A549 (cell line): ENCODE data around the gene TLCD2. TPM values are rescaled to one million over a fixed set of nuclear protein-coding genes. Genes with fewer than 3 reads are reported as not detected.

ENCODE experiments used
- ATAC-seq, 2 experiments: fragments of 200-7000 bp in 1 of 2; fragments of >200 bp in 1 of 2; cut with Nextera tagmentation in 1 of 2; cut with Tn5 transposase in 1 of 2; 3 replicates each; pipeline versions ENCODE4 v1.8.0 to v1.9.1; 2018 to 2020; ENCODE audit warnings: mild to moderate bottlenecking in 1 of 2, moderate library complexity in 1 of 2
- CTCF ChIA-PET: fragments of 300-600 bp; sonication (Branson Sonifier 250); formaldehyde crosslinking; extraction: SDS; loops from one replicate; lab custom pipeline; 2021; ENCODE audit warnings: antibody characterized with exemption, inconsistent platforms; lab: Yijun Ruan, JAX
- POLR2A ChIA-PET: fragments of 350-600 bp; formaldehyde crosslinking; extraction: SDS; loops from one replicate; lab custom pipeline; 2021; ENCODE audit warnings: antibody characterized with exemption, inconsistent platforms; lab: Yijun Ruan, JAX
- DNase-seq, 2 experiments: peaks; one replicate each; pipeline versions ENCODE4 v3.0.0 to v3.0.0-alpha.2; 2011 to 2016; ENCODE audit warnings: low read depth in 1 of 2, low spot score in 1 of 2
- FAIRE-seq: peaks from 2 replicates; lab custom pipeline; 2011; peaks lifted over from hg19 to GRCh38; lab: Jason Lieb, UNC
- H3K27ac ChIP-seq, 2 experiments: fragments of >200 bp; sonication (Bioruptor Twin); formaldehyde crosslinking; 3 replicates each; pipeline ENCODE4 v1.5.1; 2016 to 2017
- H3K4me1 ChIP-seq: fragments of >200 bp; sonication (Bioruptor Twin); formaldehyde crosslinking; 3 replicates; pipeline ENCODE4 v1.6.1; 2016
- H3K4me2 ChIP-seq: fragments of >200 bp; sonication (Bioruptor Twin); formaldehyde crosslinking; 3 replicates; pipeline ENCODE4 v1.6.1; 2016
- H3K4me3 ChIP-seq: fragments of >200 bp; sonication (Bioruptor Twin); formaldehyde crosslinking; 3 replicates; pipeline ENCODE4 v1.5.1; 2016
- H3K9me3 ChIP-seq: fragments of >200 bp; sonication (Bioruptor Twin); formaldehyde crosslinking; 3 replicates; pipeline ENCODE4 v1.6.1; 2016
- ATOH8 ChIP-seq: fragments of 250-450 bp; sonication (Bioruptor Pico); IDR thresholded peaks from 2 replicates; pipeline ENCODE4 v1.5.0; 2020; ENCODE audit warnings: low read depth, mild to moderate bottlenecking, moderate library complexity
- BCL3 ChIP-seq: fragments of >200 bp; sonication (Bioruptor Twin); formaldehyde crosslinking; IDR thresholded peaks from 3 replicates; pipeline ENCODE4 v1.6.1; 2016
- CTCF ChIP-seq: fragments of >200 bp; sonication (Bioruptor Twin); formaldehyde crosslinking; IDR thresholded peaks from 3 replicates; pipeline ENCODE4 v1.5.1; 2016
- EHMT2 ChIP-seq: fragments of 200-600 bp; sonication (generic); IDR thresholded peaks from 2 replicates; pipeline ENCODE4 v1.6.1; 2016; ENCODE audit warnings: antibody characterized with exemption, low read depth, mild to moderate bottlenecking, moderate library complexity
- ESRRA ChIP-seq: fragments of 150-350 bp; IDR thresholded peaks from 2 replicates; pipeline ENCODE4 v1.6.1; 2014; ENCODE audit warnings: mild to moderate bottlenecking, low read length, borderline replicate concordance
- HES2 ChIP-seq: fragments of >200 bp; sonication (Bioruptor Twin); formaldehyde crosslinking; IDR thresholded peaks from 2 replicates; pipeline ENCODE4 v1.6.1; 2016
- HEYL ChIP-seq: fragments of 250-450 bp; sonication (Bioruptor Pico); IDR thresholded peaks from 2 replicates; pipeline ENCODE4 v1.8.0; 2021; ENCODE audit warnings: mild to moderate bottlenecking, moderate library complexity
- HMGXB4 ChIP-seq: fragments of 250-450 bp; sonication (Bioruptor Pico); IDR thresholded peaks from 2 replicates; pipeline ENCODE4 v1.5.0; 2021; ENCODE audit warnings: mild to moderate bottlenecking, moderate library complexity, borderline replicate concordance
- HOXB5 ChIP-seq: fragments of 250-450 bp; sonication (Bioruptor Pico); IDR thresholded peaks from 2 replicates; pipeline ENCODE4 v1.5.0; 2020; ENCODE audit warnings: mild to moderate bottlenecking, moderate library complexity
- JUN ChIP-seq, 2 experiments: fragments of >200 bp; sonication (Bioruptor Twin); formaldehyde crosslinking; IDR thresholded peaks; 2 replicates in 1 of 2; 3 replicates in 1 of 2; pipeline ENCODE4 v1.6.1; 2016 to 2017
- JUNB ChIP-seq: fragments of >200 bp; sonication (Bioruptor Twin); formaldehyde crosslinking; IDR thresholded peaks from 2 replicates; pipeline ENCODE4 v1.6.1; 2016
- MAZ ChIP-seq: fragments of 150-350 bp; IDR thresholded peaks from 2 replicates; pipeline ENCODE4 v1.6.1; 2014; ENCODE audit warnings: antibody characterized with exemption, low read depth, low read length, borderline replicate concordance
- MYC ChIP-seq: IDR thresholded peaks from 2 replicates; pipeline ENCODE4 v1.6.1; 2012; ENCODE audit warnings: mild to moderate bottlenecking, inconsistent platforms, low read length, improper control_type of control experiment, borderline replicate concordance
- POLR2A ChIP-seq: IDR thresholded peaks from 2 replicates; pipeline ENCODE4 v1.6.1; 2012; ENCODE audit warnings: mild to moderate bottlenecking, low read length
- POLR2AphosphoS2 ChIP-seq: conservative IDR thresholded peaks from 2 replicates; pipeline ENCODE4 v1.6.1; 2012; ENCODE audit warnings: low read length, improper control_type of control experiment, inconsistent platforms
- RARB ChIP-seq: fragments of 250-450 bp; sonication (Bioruptor Pico); IDR thresholded peaks from 2 replicates; pipeline ENCODE4 v1.8.0; 2021; ENCODE audit warnings: mild to moderate bottlenecking, moderate library complexity
- RFX5 ChIP-seq: fragments of 450-650 bp; IDR thresholded peaks from 2 replicates; pipeline ENCODE4 v1.7.1; 2014; ENCODE audit warnings: antibody characterized with exemption, mild to moderate bottlenecking, moderate library complexity
- TFCP2L1 ChIP-seq: fragments of 250-450 bp; sonication (Bioruptor Pico); IDR thresholded peaks from 2 replicates; pipeline ENCODE4 v1.5.0; 2021; ENCODE audit warnings: mild to moderate bottlenecking
- TP53 ChIP-seq: fragments of 250-450 bp; sonication (Bioruptor Pico); IDR thresholded peaks from 2 replicates; pipeline ENCODE4 v1.5.0; 2021; ENCODE audit warnings: mild to moderate bottlenecking, moderate library complexity
- USF2 ChIP-seq: fragments of 450-650 bp; IDR thresholded peaks from 2 replicates; pipeline ENCODE4 v1.6.1; 2014; ENCODE audit warnings: antibody characterized with exemption
- ZSCAN20 ChIP-seq: fragments of 250-450 bp; sonication (Bioruptor Pico); IDR thresholded peaks from 2 replicates; pipeline ENCODE4 v1.8.0; 2022; ENCODE audit warnings: mild to moderate bottlenecking, moderate library complexity
- WGBS: methylation state at CpG from one replicate; pipeline ENCODE4 v1.1.6; 2017; ENCODE audit errors: missing lambda C conversion rate; 5-methylcytosine and 5-hydroxymethylcytosine counted together
- polyA plus RNA-seq, 4 experiments: library from polyadenylated mRNA; depleted of rRNA in 3 of 4; stranded (reverse); fragments of >200 nt; fragmentation: RNase III in 1 of 4; extraction: RNeasy Plus Mini Kit Qiagen cat#74134 plus additional on column Dnase treatment in 1 of 4; gene quantifications; 2 replicates in 3 of 4; 3 replicates in 1 of 4; pipeline ENCODE4 v1.2.3, GENCODE V29; 2011 to 2017

The TLCD2 gene
- polyA plus RNA-seq, 2 of the 4 experiments (the other 2 are of a cell fraction) = 3.5 to 4.5 TPM

GRCh38 chr17:1743088-1743439 lies 32.9 kb upstream of the TLCD2 start:
- DNase-seq (no peak), ATAC-seq (peak; percentile 30 to 54; a peak in 4 of 6 replicates), FAIRE-seq (no peak)
- TF ChIP-seq ZSCAN20 (CRISPR knock-in tag) = no peak
- TF ChIP-seq USF2 = no peak
- TF ChIP-seq HES2 = no peak
- TF ChIP-seq ESRRA = no peak
- no peak for TF ChIP-seq HMGXB4
- TF ChIP-seq RFX5 = no peak
- no peak for TF ChIP-seq EHMT2
- TF ChIP-seq TP53 = no peak
- TF ChIP-seq TFCP2L1 (CRISPR knock-in tag) = no peak
- no peak for TF ChIP-seq POLR2A
- peaks cover 5% of the 10 kb centered on the region; the same call in 2 of the 3 replicates for H3K9me3 ChIP-seq
- H3K4me2 ChIP-seq = no peak overlapping the region
- CTCF ChIA-PET = interaction anchor here (0.7 to 2.1 kb wide), 4 partner anchors 11 to 407 kb away, joined by 3 to 9 read pairs (median 4); no protein-coding TSS in a partner anchor
- no peak overlapping the region for H3K4me3 ChIP-seq
- WGBS = 45% methylated on average over 2 of the region's 2 CpGs
- peaks cover 6% of the 10 kb centered on the region; the same call in 1 of the 3 replicates for H3K4me1 ChIP-seq
- H3K27ac ChIP-seq = 0 out of 6 replicates have a peak overlapping the region, but pooled peaks of 1 of the 2 experiments have one; percentile 14
- POLR2A ChIA-PET = no interaction called here

- H3K4me3 ChIP-seq = no peak within 1 kb of the TSS
These were observed 32.4 kb upstream of the TLCD2 start, which contains the start of gene SERPINF2 for GRCh38 chr17:1742371-1743087. Gene SERPINF2 (plus strand): TSS chr17:1742871. CDS start chr17:1744996, 2,125 bp downstream.

More at GRCh38 chr17:1742371-1743087, 32.4 kb upstream of the TLCD2 start, which contains the start of gene SERPINF2:
- 47% methylated on average over 8 of the region's 10 CpGs for WGBS
- Histone ChIP-seq H3K9me3 (peaks cover 5% of the 10 kb centered on the region; the same call in 1 of the 3 replicates), H3K4me1 (peaks cover 6% of the 10 kb centered on the region; the same call in 1 of the 3 replicates), H3K4me2 (no peak within 1 kb of the TSS), H3K27ac (0 out of 6 replicates have a peak within 1 kb of the TSS, but pooled peaks of 1 of the 2 experiments have one; percentile 14)
- FAIRE-seq (no peak), ATAC-seq (peak; percentile 24 to 36; a peak in 4 of 6 replicates), DNase-seq (no peak)
- no peak for TF ChIP-seq RARB
- no peak for TF ChIP-seq POLR2AphosphoS2
- TF ChIP-seq MAZ = no peak
- TF ChIP-seq JUN (IDR thresholded peaks at IDR 0.05) = no peak
- no peak for TF ChIP-seq HEYL (CRISPR knock-in tag)
- TF ChIP-seq RFX5 = no peak
- no peak for TF ChIP-seq BCL3
- no peak for TF ChIP-seq MYC
- no peak for TF ChIP-seq HMGXB4
- no peak for TF ChIP-seq CTCF
- TF ChIP-seq HOXB5 (CRISPR knock-in tag) = no peak
- no peak for TF ChIP-seq ATOH8 (CRISPR knock-in tag)
- no peak for TF ChIP-seq JUNB
- no peak for TF ChIP-seq ZSCAN20 (CRISPR knock-in tag)
- ChIA-PET CTCF (interaction anchor here (0.6 to 2.1 kb wide), 5 partner anchors 9 to 407 kb away, joined by 3 to 5 read pairs (median 4); no protein-coding TSS in a partner anchor), POLR2A (no interaction called here)
